ENCODE results near the gene NME9.

- TF ChIP-seq CTCF (IDR thresholded peaks at IDR 0.05; ENCODE audit: insufficient read depth, low read length) (no peak), POLR2AphosphoS5 (IDR thresholded peaks at IDR 0.05; ENCODE audit: low read depth) (no peak), GABPA (IDR thresholded peaks at IDR 0.05; ENCODE audit: low read depth) (no peak), REST (IDR thresholded peaks at IDR 0.05; ENCODE audit: insufficient replicate concordance, low read depth) (no peak), SPI1 (IDR thresholded peaks at IDR 0.05; ENCODE audit: borderline replicate concordance, low read depth) (no peak)
These were observed 3.7 kb downstream of the NME9 start for GRCh38 chr3:138325990-138326389.

All from HL-60 (cell line).